GM13976 (cell line): Measurements from ENCODE around the gene TAF4.

Experiments
- DNase-seq: peaks from one replicate; pipeline ENCODE4 v3.0.0; 2012; ENCODE audit warnings: low spot score
- CTCF ChIP-seq: IDR thresholded peaks from 2 replicates; pipeline ENCODE4 v1.5.1; 2012; ENCODE audit warnings: borderline replicate concordance, mild to moderate bottlenecking; ENCODE audit not compliant: insufficient read depth; ENCODE audit errors: extremely low read depth, missing control alignments, control extremely low read depth
- in situ Hi-C: fragments of 300-500 bp; cut with MboI; formaldehyde crosslinking; loops from one replicate; pipeline ENCODE4 v1.12.0; 2022; ENCODE audit warnings: low sequenced_read_pairs, mixed read lengths, inconsistent platforms; ENCODE audit not compliant: unreplicated experiment

The TAF4 gene

GRCh38 chr20:62006482-62006881, 59.2 kb downstream of the TAF4 start:
- DNase-seq, result no peak
- TF ChIP-seq CTCF, result no peak
- in situ Hi-C loops, result no loop called here

- TF ChIP-seq CTCF, result no peak
- in situ Hi-C loops, result no loop called here
Measured at GRCh38 chr20:62004614-62005013, 61.1 kb downstream of the TAF4 start.

GRCh38 chr20:62003567-62004405, 61.9 kb downstream of the TAF4 start:
- no peak for TF ChIP-seq CTCF
- DNase-seq, result no peak
- in situ Hi-C loops, result no loop called here

More at GRCh38 chr20:62004614-62005013, 61.1 kb downstream of the TAF4 start:
- DNase-seq, result no peak

GRCh38 chr20:62002882-62003480, 62.7 kb downstream of the TAF4 start:
- no peak for TF ChIP-seq CTCF
- DNase-seq, result no peak
- in situ Hi-C loops, result no loop called here

- no peak for TF ChIP-seq CTCF
- no peak for DNase-seq
Measured at GRCh38 chr20:62001178-62001715, 64.4 kb downstream of the TAF4 start.

GRCh38 chr20:61998343-61999121, 67.1 kb downstream of the TAF4 start:
- in situ Hi-C loops, result no loop called here

More at GRCh38 chr20:62001178-62001715, 64.4 kb downstream of the TAF4 start:
- in situ Hi-C loops, result no loop called here

More at GRCh38 chr20:61998343-61999121, 67.1 kb downstream of the TAF4 start:
- no peak for DNase-seq
- no peak for TF ChIP-seq CTCF
